Kidney (tissue), 14 donors: Measurements from ENCODE around the gene GSAP. TPM values are rescaled to one million over a fixed set of nuclear protein-coding genes. Genes with fewer than 3 reads are reported as not detected.

ENCODE experiments used
- DNase-seq, 5 donors: peaks; one replicate each; pipeline ENCODE4 v3.0.0-alpha.2; 2013 to 2020
- FAIRE-seq: peaks from 2 replicates; lab custom pipeline; 2012; peaks lifted over from hg19 to GRCh38; lab: Jason Lieb, UNC
- H3K27ac ChIP-seq, 2 donors: one replicate each; pipeline ENCODE4 v1.7.0; 2013; ENCODE audit warnings: low read depth in 2 of 2, low read length in 2 of 2, inconsistent platforms in 1 of 2
- H3K27me3 ChIP-seq: one replicate; pipeline ENCODE4 v1.7.1; 2013; ENCODE audit warnings: low read length, inconsistent platforms; ENCODE audit not compliant: control insufficient read depth, insufficient read depth
- H3K36me3 ChIP-seq, 3 donors: one replicate each; pipeline versions ENCODE4 v1.7.0 to v1.7.1; 2013; ENCODE audit warnings: low read length in 3 of 3, control low read depth in 1 of 3, inconsistent platforms in 1 of 3; ENCODE audit not compliant: insufficient read depth in 3 of 3, control insufficient read depth in 2 of 3
- H3K4me1 ChIP-seq, 3 donors: one replicate each; pipeline versions ENCODE4 v1.7.0 to v1.7.1; 2013; ENCODE audit warnings: low read length in 3 of 3, inconsistent platforms in 1 of 3, low read depth in 1 of 3; ENCODE audit not compliant: control insufficient read depth in 2 of 3, insufficient read depth in 2 of 3
- H3K4me3 ChIP-seq, 3 donors: one replicate each; pipeline versions ENCODE4 v1.7.0 to v1.8.1; 2013; ENCODE audit warnings: low read length in 3 of 3, control low read depth in 1 of 3, inconsistent platforms in 1 of 3
- H3K9ac ChIP-seq, 3 donors: one replicate each; pipeline versions ENCODE4 v1.7.0 to v1.7.1; 2013; ENCODE audit warnings: low read length in 3 of 3, control low read depth in 1 of 3, inconsistent platforms in 1 of 3
- H3K9me3 ChIP-seq, 3 donors: one replicate each; pipeline versions ENCODE4 v1.7.0 to v1.7.1; 2013; ENCODE audit warnings: low read length in 3 of 3, control low read depth in 1 of 3, inconsistent platforms in 1 of 3; ENCODE audit not compliant: control insufficient read depth in 2 of 3, insufficient read depth in 1 of 3
- CTCF ChIP-seq: IDR thresholded peaks from 3 replicates; pipeline ENCODE4 v1.5.1; 2012; ENCODE audit warnings: mild to moderate bottlenecking, moderate library complexity, borderline replicate concordance; ENCODE audit not compliant: insufficient read depth; ENCODE audit errors: extremely low read depth
- intact Hi-C: fragments of 100-400 bp; cut with DNase I; formaldehyde crosslinking; loops from one replicate; pipeline ENCODE4 v1.11.1; 2022
- polyA plus RNA-seq: library from polyadenylated mRNA; stranded (reverse); fragments of 350-450 nt; fragmentation: Illumina TruSeq; extraction: RNeasy Lipid Tissue Mini Kit (QIAGEN cat#74804); gene quantifications from one replicate; pipeline ENCODE4 v1.2.3, GENCODE V29; 2014; ENCODE audit warnings: low read depth, low replicate concordance; ENCODE audit not compliant: insufficient read depth
- total RNA-seq: library from RNA; stranded (reverse); fragmentation: NEBNext Ultra II Directional; extraction: Animal tissue kit (Norgen Biotek cat#: 25700); gene quantifications from one replicate; pipeline ENCODE4 v1.2.1, GENCODE V29; 2021
- donor health status: control.
- donor health status: control.
- donor health status: control.
- donor health status: control.
- donor health status: control.
- donor health status: DM: yes; HTN: yes; CAD: no.
- donor health status: Normal renal cell carcinoma (clear cell type).

Gene GSAP
- total and polyA plus RNA-seq, 2 donors from 2014 or later = 11.7 to 29.4 TPM

GRCh38 chr7:77458786-77459185, 42.6 kb upstream of the GSAP start:
- no peaks in the 10 kb centered on the region for H3K36me3 ChIP-seq
- H3K27ac ChIP-seq = no peak overlapping the region
- no peak for FAIRE-seq
- TF ChIP-seq CTCF = no peak
- no peak overlapping the region for H3K9ac ChIP-seq
- no peak for DNase-seq
- no peaks in the 10 kb centered on the region for H3K27me3 ChIP-seq
- H3K9me3 ChIP-seq = no peaks in the 10 kb centered on the region
- intact Hi-C loops = no loop called here
- no peaks in the 10 kb centered on the region for H3K4me1 ChIP-seq
- H3K4me3 ChIP-seq = no peak overlapping the region

GRCh38 chr7:77457779-77458178, 41.6 kb upstream of the GSAP start:
- no peaks in the 10 kb centered on the region for H3K27me3 ChIP-seq
- no peak for TF ChIP-seq CTCF
- H3K36me3 ChIP-seq = no peaks in the 10 kb centered on the region
- no peak for DNase-seq
- no peak for FAIRE-seq
- H3K9ac ChIP-seq = no peak overlapping the region
- H3K9me3 ChIP-seq = no peaks in the 10 kb centered on the region
- no peak overlapping the region for H3K27ac ChIP-seq
- H3K4me3 ChIP-seq = no peak overlapping the region
- intact Hi-C loops = no loop called here
- no peaks in the 10 kb centered on the region for H3K4me1 ChIP-seq

- intact Hi-C loops = no loop called here
- no peak overlapping the region for H3K27ac ChIP-seq
- H3K9ac ChIP-seq = no peak overlapping the region
- no peak for DNase-seq
- no peak for TF ChIP-seq CTCF
- no peaks in the 10 kb centered on the region for H3K27me3 ChIP-seq
- no peak overlapping the region for H3K4me3 ChIP-seq
- H3K4me1 ChIP-seq = no peaks in the 10 kb centered on the region
- H3K9me3 ChIP-seq = no peaks in the 10 kb centered on the region
- FAIRE-seq = no peak
- no peaks in the 10 kb centered on the region for H3K36me3 ChIP-seq
These were observed 40.5 kb upstream of the GSAP start for GRCh38 chr7:77456696-77457095.

GRCh38 chr7:77455321-77455720, 39.2 kb upstream of the GSAP start:
- H3K36me3 ChIP-seq = no peaks in the 10 kb centered on the region
- H3K27me3 ChIP-seq = no peaks in the 10 kb centered on the region
- intact Hi-C loops = no loop called here
- H3K9me3 ChIP-seq = no peaks in the 10 kb centered on the region
- FAIRE-seq (no peak), DNase-seq (no peak)
- H3K27ac ChIP-seq = no peak overlapping the region
- no peaks in the 10 kb centered on the region for H3K4me1 ChIP-seq
- no peak for TF ChIP-seq CTCF
- H3K9ac ChIP-seq = no peak overlapping the region
- H3K4me3 ChIP-seq = no peak overlapping the region
